MM.1S (cell line): ENCODE results near the gene GPR107.

ENCODE experiments used
- CTCF ChIP-seq: fragments of 300-600 bp; sonication (generic); IDR thresholded peaks from 2 replicates; pipeline ENCODE4 v1.5.1; 2016; ENCODE audit warnings: antibody characterized with exemption, low read length, mixed read lengths
- EZH2 ChIP-seq: fragments of 300-600 bp; sonication (generic); optimal IDR thresholded peaks from 2 replicates; pipeline ENCODE3; 2017; ENCODE audit warnings: low read depth, mild to moderate bottlenecking, antibody characterized with exemption, low read length, mixed read lengths
- EZH2phosphoT487 ChIP-seq: fragments of 300-600 bp; sonication (generic); IDR thresholded peaks from 2 replicates; pipeline ENCODE4 v1.6.1; 2018; ENCODE audit warnings: antibody characterized with exemption, low read length

DNA sequence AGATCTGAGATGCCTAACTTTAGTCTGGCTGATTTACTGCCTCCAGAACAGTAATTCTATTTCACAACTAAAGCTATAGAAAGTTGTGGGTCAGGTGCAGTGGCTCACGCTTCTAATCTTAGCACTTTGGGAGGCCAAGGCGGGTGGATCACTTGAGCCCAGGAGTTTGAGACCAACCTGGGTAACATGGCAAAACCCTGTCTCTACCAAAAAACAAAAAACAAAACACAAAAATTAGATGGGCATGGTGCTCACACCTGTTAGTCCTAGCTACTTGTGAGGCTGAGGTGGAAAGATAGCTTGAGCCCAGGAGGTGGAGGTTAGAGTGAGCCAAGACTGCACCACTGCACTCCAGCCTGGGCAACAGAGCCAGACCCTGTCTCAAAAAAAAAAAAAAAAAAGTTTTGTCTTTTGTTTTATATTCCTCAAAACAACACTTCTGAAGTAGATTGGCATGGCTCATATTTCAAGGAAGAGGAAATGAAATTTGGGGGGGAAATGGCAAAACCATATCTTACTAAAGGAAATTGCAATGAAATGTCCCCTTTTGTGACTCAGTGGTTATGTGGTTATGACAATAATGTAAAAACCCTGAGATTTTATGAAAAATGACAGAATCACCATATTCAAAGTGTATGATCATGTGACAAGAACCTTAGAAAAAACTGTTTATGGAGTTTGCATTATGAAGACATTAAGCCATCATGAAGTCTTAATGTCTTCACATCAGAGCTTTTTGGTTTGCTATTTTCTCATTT is 26.9 kb upstream of the GPR107 start:
- no peak for TF ChIP-seq EZH2
- no peak for TF ChIP-seq EZH2phosphoT487
- no peak for TF ChIP-seq CTCF
